Measurements from ENCODE around the gene CLEC20A. TPM values are rescaled to one million over a fixed set of nuclear protein-coding genes. Genes with fewer than 3 reads are reported as not detected.

CLEC20A gene
- total RNA-seq, 3 donors from 2014 or later, result not detected

- Histone ChIP-seq H3K27me3 (no peaks in the 10 kb centered on the region), H3K9me3 (no peaks in the 10 kb centered on the region), H3K36me3 (no peaks in the 10 kb centered on the region), H3K27ac (no peak overlapping the region), H3K4me3 (no peak overlapping the region), H3K4me1 (no peaks in the 10 kb centered on the region)
- TF ChIP-seq POLR2AphosphoS5 (IDR thresholded peaks at IDR 0.05) (no peak), CTCF (IDR thresholded peaks at IDR 0.05) (no peak), POLR2A (IDR thresholded peaks at IDR 0.05) (no peak)
- intact Hi-C loops (cut with DNase I; ENCODE audit: low total_unique reads), result no loop called here
- DNase-seq (ENCODE audit: low spot score in 2 of 2), result no peak
These were observed 13.4 kb downstream of the CLEC20A start for GRCh38 chr1:178483251-178483957.

GRCh38 chr1:178477841-178478240 is 18.9 kb downstream of the CLEC20A start:
- Histone ChIP-seq H3K9me3 (no peaks in the 10 kb centered on the region), H3K4me3 (no peak overlapping the region), H3K27me3 (no peaks in the 10 kb centered on the region), H3K36me3 (no peaks in the 10 kb centered on the region), H3K27ac (no peak overlapping the region), H3K4me1 (no peaks in the 10 kb centered on the region)
- intact Hi-C loops (cut with DNase I; ENCODE audit: low total_unique reads), result no loop called here
- TF ChIP-seq CTCF (IDR thresholded peaks at IDR 0.05) (no peak), POLR2A (IDR thresholded peaks at IDR 0.05) (no peak), POLR2AphosphoS5 (IDR thresholded peaks at IDR 0.05) (no peak)
- DNase-seq (ENCODE audit: low spot score in 2 of 2), result no peak

GRCh38 chr1:178477373-178477772 is 19.4 kb downstream of the CLEC20A start:
- no peaks in the 10 kb centered on the region for H3K27me3 ChIP-seq
- intact Hi-C loops (cut with DNase I; ENCODE audit: low total_unique reads), result no loop called here
- no peaks in the 10 kb centered on the region for H3K9me3 ChIP-seq
- no peak overlapping the region for H3K27ac ChIP-seq
- H3K4me1 ChIP-seq, result no peaks in the 10 kb centered on the region
- no peaks in the 10 kb centered on the region for H3K36me3 ChIP-seq
- no peak for DNase-seq (ENCODE audit: low spot score in 2 of 2)
- H3K4me3 ChIP-seq, result no peak overlapping the region
- TF ChIP-seq CTCF (IDR thresholded peaks at IDR 0.05) (no peak), POLR2A (IDR thresholded peaks at IDR 0.05) (no peak), POLR2AphosphoS5 (IDR thresholded peaks at IDR 0.05) (no peak)

GRCh38 chr1:178472531-178472930 is 24.2 kb downstream of the CLEC20A start:
- H3K36me3 ChIP-seq, result peaks cover 7% of the 10 kb centered on the region
- TF ChIP-seq POLR2AphosphoS5 (IDR thresholded peaks at IDR 0.05) (no peak), POLR2A (IDR thresholded peaks at IDR 0.05) (no peak), CTCF (IDR thresholded peaks at IDR 0.05) (no peak)
- H3K9me3 ChIP-seq, result no peaks in the 10 kb centered on the region
- no peaks in the 10 kb centered on the region for H3K4me1 ChIP-seq
- no peak overlapping the region for H3K4me3 ChIP-seq
- no peaks in the 10 kb centered on the region for H3K27me3 ChIP-seq
- DNase-seq (ENCODE audit: low spot score in 2 of 2), result no peak
- intact Hi-C loops (cut with DNase I; ENCODE audit: low total_unique reads), result no loop called here
- no peak overlapping the region for H3K27ac ChIP-seq

GRCh38 chr1:178470411-178470960 is 26.3 kb downstream of the CLEC20A start:
- Histone ChIP-seq H3K9me3 (no peaks in the 10 kb centered on the region), H3K27ac (no peak overlapping the region), H3K4me3 (no peak overlapping the region), H3K36me3 (peaks cover 7% of the 10 kb centered on the region), H3K27me3 (no peaks in the 10 kb centered on the region), H3K4me1 (no peaks in the 10 kb centered on the region)
- intact Hi-C loops (cut with DNase I; ENCODE audit: low total_unique reads), result no loop called here
- no peak for DNase-seq (ENCODE audit: low spot score in 2 of 2)
- no peak for TF ChIP-seq POLR2A (IDR thresholded peaks at IDR 0.05)
- no peak for TF ChIP-seq CTCF (IDR thresholded peaks at IDR 0.05)
- no peak for TF ChIP-seq POLR2AphosphoS5 (IDR thresholded peaks at IDR 0.05)
